Lung (tissue), 12 donors: ENCODE results near the gene FAM3B. TPM values are rescaled to one million over a fixed set of nuclear protein-coding genes. Genes with fewer than 3 reads are reported as not detected.

Source experiments
- ATAC-seq: fragments of 200-7000 bp; cut with Tn5 transposase; one replicate; pipeline ENCODE4 v1.9.1; 2020; ENCODE audit warnings: moderate number of reproducible peaks; ENCODE audit not compliant: insufficient read depth, low FRiP score
- DNase-seq, 3 donors: peaks; one replicate each; pipeline ENCODE4 v3.0.0-alpha.2; 2013 to 2017
- H3K27ac ChIP-seq, 2 donors: one replicate each; pipeline ENCODE4 v1.5.1; 2013; ENCODE audit warnings: mild to moderate bottlenecking in 2 of 2, moderate library complexity in 2 of 2, control low read depth in 1 of 2, inconsistent platforms in 1 of 2, low read depth in 1 of 2, low read length in 1 of 2
- H3K27me3 ChIP-seq, 3 donors: one replicate each; pipeline ENCODE4 v1.5.1; 2013; ENCODE audit warnings: low read length in 2 of 3; ENCODE audit not compliant: control insufficient read depth in 3 of 3, insufficient read depth in 3 of 3
- H3K36me3 ChIP-seq, 4 donors: one replicate each; pipeline ENCODE4 v1.5.1; 2013; ENCODE audit warnings: low read length in 4 of 4, mild to moderate bottlenecking in 1 of 4, moderate library complexity in 1 of 4; ENCODE audit not compliant: control insufficient read depth in 4 of 4, insufficient read depth in 4 of 4
- H3K4me1 ChIP-seq, 5 donors: one replicate each; pipeline ENCODE4 v1.5.1; 2013; ENCODE audit warnings: low read length in 5 of 5, mild to moderate bottlenecking in 2 of 5, moderate library complexity in 1 of 5; ENCODE audit not compliant: control insufficient read depth in 5 of 5, insufficient read depth in 5 of 5
- H3K4me3 ChIP-seq: one replicate; pipeline ENCODE4 v1.5.1; 2013; ENCODE audit warnings: mild to moderate bottlenecking, control low read depth, moderate library complexity
- H3K9ac ChIP-seq, 2 donors: one replicate each; pipeline ENCODE4 v1.5.1; 2013; ENCODE audit warnings: low read length in 2 of 2, control low read depth in 1 of 2; ENCODE audit not compliant: insufficient read depth in 1 of 2
- H3K9me3 ChIP-seq, 4 donors: one replicate each; pipeline ENCODE4 v1.5.1; 2013; ENCODE audit warnings: low read length in 3 of 4, mild to moderate bottlenecking in 1 of 4, moderate library complexity in 1 of 4; ENCODE audit not compliant: control insufficient read depth in 4 of 4, insufficient read depth in 3 of 4
- CTCF ChIP-seq: IDR thresholded peaks from 2 replicates; pipeline ENCODE4 v1.5.1; 2012; ENCODE audit warnings: mild to moderate bottlenecking; ENCODE audit errors: control extremely low read depth, extremely low read depth
- WGBS, 2 donors: extraction: QIAGEN DNeasy Blood & Tissue Kit; methylation state at CpG; one replicate each; pipeline ENCODE4 v1.1.7; 2013; 5-methylcytosine and 5-hydroxymethylcytosine counted together
- polyA plus RNA-seq, 2 donors: library from polyadenylated mRNA; stranded (reverse); fragments of 200-250 nt; gene quantifications; one replicate each; pipeline ENCODE4 v1.2.1, GENCODE V29; 2013
- total RNA-seq, 2 donors: library from RNA; depleted of rRNA in 1 of 2; stranded (reverse); fragments of >200 nt in 1 of 2; gene quantifications; one replicate each; pipeline ENCODE4 v1.2.1, GENCODE V29; 2014 to 2021
- donor health status: control.
- donor health status: control.
- donor health status: Bipolar disorder and iron deficiency.
- donor health status: healthy.
- donor health status: DM: yes; HTN: yes; CAD: no.

The FAM3B gene
- total and polyA plus RNA-seq, 4 donors: 4.5 to 18.1 (median 9.0) TPM

GRCh38 chr21:41387042-41387819 lies 70.6 kb downstream of the FAM3B start:
- Histone ChIP-seq H3K4me1 (no peaks in the 10 kb centered on the region), H3K9me3 (peaks cover 0 to 2% (median 0%) of the 10 kb centered on the region in 4 donors), H3K4me3 (no peak overlapping the region), H3K9ac (no peak overlapping the region), H3K27ac (no peak overlapping the region), H3K27me3 (peaks cover 0 to 4% (median 0%) of the 10 kb centered on the region in 3 donors), H3K36me3 (peaks cover 0 to 15% (median 2%) of the 10 kb centered on the region in 4 donors)
- WGBS, 2 donors: 94 to 95% methylated on average over 14 of the region's 14 CpGs
- TF ChIP-seq CTCF: no peak
- ATAC-seq: no peak
- no peak for DNase-seq

- WGBS, 2 donors: 89% methylated on average over 8 of the region's 8 CpGs
- Histone ChIP-seq H3K9ac (no peak overlapping the region), H3K4me1 (no peaks in the 10 kb centered on the region), H3K4me3 (no peak overlapping the region), H3K9me3 (peaks cover 0 to 2% (median 0%) of the 10 kb centered on the region in 4 donors), H3K27ac (no peak overlapping the region), H3K36me3 (peaks cover 0 to 15% (median 2%) of the 10 kb centered on the region in 4 donors), H3K27me3 (peaks cover 0 to 4% (median 0%) of the 10 kb centered on the region in 3 donors)
- ATAC-seq (no peak), DNase-seq (no peak)
- no peak for TF ChIP-seq CTCF
Observed at GRCh38 chr21:41387824-41388223, 71.2 kb downstream of the FAM3B start.

- Histone ChIP-seq H3K27ac (no peak overlapping the region), H3K36me3 (peaks cover 0 to 15% (median 2%) of the 10 kb centered on the region in 4 donors), H3K4me3 (no peak overlapping the region), H3K9me3 (peaks cover 0 to 2% (median 0%) of the 10 kb centered on the region in 4 donors), H3K9ac (no peak overlapping the region), H3K4me1 (no peaks in the 10 kb centered on the region), H3K27me3 (peaks cover 0 to 4% (median 0%) of the 10 kb centered on the region in 3 donors)
- no peak for DNase-seq
- TF ChIP-seq CTCF: no peak
- 97% methylated on average over 14 of the region's 14 CpGs for WGBS, 2 donors
- ATAC-seq: no peak
Observed at GRCh38 chr21:41388259-41388658, 71.7 kb downstream of the FAM3B start.
